GM12891 (cell line): ENCODE measurements around the gene RABIF.

Experiments used
- POLR2A ChIP-seq: IDR thresholded peaks from 2 replicates; pipeline ENCODE4 v1.6.1; 2011; ENCODE audit warnings: low read depth, low read length, control low read depth
- SPI1 ChIP-seq: IDR thresholded peaks from 2 replicates; pipeline ENCODE4 v1.6.1; 2011; ENCODE audit warnings: low read depth, low read length, control low read depth

- no peak for TF ChIP-seq POLR2A
- TF ChIP-seq SPI1: no peak
These were observed 34.6 kb upstream of the RABIF start for GRCh38 chr1:202923533-202923932.
